Retinal pigment epithelial cell (primary cell): ENCODE measurements around the gene MYBPC3.

ENCODE experiments used
- DNase-seq: peaks from one replicate; pipeline ENCODE4 v3.0.0-alpha.2; 2010; ENCODE audit warnings: low read depth
- H3K4me3 ChIP-seq: 2 replicates; pipeline ENCODE4 v1.5.1; 2011; ENCODE audit warnings: mild to moderate bottlenecking, low read length, control low read depth, moderate library complexity
- CTCF ChIP-seq: conservative IDR thresholded peaks from 2 replicates; pipeline ENCODE4 v1.5.1; 2011; ENCODE audit warnings: low read depth, low read length, control low read depth, inconsistent platforms

The MYBPC3 gene

DNA sequence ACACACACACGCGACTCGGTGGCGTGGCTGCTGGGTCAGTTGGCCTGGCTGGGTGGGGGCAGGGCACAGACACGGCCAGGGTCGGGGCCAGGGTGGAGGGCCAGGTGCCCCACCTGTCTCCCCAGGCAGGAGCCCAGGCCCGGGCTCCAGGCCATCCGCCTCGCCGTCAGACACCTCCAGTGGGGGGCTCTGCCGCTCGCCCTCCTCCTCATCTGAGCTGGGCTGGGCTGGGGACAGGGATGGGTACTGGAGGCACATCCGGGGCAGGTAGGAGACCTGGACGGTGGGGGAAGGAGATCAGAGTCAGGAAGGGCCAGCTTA is 6.2 kb upstream of the MYBPC3 start:
- no peak overlapping the region for H3K4me3 ChIP-seq
- TF ChIP-seq CTCF: no peak
- no peak for DNase-seq

GRCh38 chr11:47357985-47358730 is 5.7 kb upstream of the MYBPC3 start:
- TF ChIP-seq CTCF: no peak
- no peak overlapping the region for H3K4me3 ChIP-seq
- DNase-seq: no peak

- no peak overlapping the region for H3K4me3 ChIP-seq
- DNase-seq: no peak
- TF ChIP-seq CTCF: no peak
These were observed 4.5 kb upstream of the MYBPC3 start for GRCh38 chr11:47356998-47357329.

DNA sequence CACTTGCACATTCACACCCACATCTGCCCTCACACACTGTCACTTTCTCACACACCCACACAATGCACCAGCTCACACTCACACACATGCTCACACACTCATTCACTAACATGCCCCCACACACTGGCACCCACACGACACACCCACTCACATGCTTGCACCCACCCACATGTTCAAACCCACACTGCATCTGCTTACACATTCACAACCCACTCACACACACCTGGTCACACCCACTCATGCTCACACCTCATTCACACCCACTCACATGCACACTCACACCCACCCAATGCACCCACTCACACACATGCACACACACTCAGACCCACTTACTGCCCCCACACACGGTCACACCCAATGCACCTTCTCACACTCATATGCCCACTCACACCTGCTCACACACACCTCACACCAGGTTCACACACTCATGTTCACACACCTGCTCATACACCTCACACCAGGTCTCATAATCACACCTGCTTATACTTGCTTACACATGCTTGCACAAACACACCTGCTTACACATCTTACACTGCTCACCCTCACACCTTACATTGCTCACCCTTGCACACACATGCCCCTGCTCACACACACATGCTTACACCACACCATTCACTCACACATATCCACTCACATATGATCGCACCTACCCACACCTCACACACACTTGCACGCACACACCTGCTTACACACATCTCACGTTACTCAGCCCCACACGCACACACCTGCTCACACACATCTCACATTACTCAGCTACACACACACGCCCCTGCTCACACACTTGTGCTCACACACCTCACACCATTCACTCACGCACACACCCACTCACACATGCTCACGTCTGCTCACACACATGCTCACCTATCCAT is 3.9 kb upstream of the MYBPC3 start:
- H3K4me3 ChIP-seq: no peak overlapping the region
- TF ChIP-seq CTCF: no peak
- DNase-seq: no peak

- TF ChIP-seq CTCF: peak; percentile 99
- H3K4me3 ChIP-seq: peak overlapping the region; percentile 26
- peak; percentile 52 for DNase-seq
These were observed 3.0 kb upstream of the MYBPC3 start for GRCh38 chr11:47355283-47356128.

GRCh38 chr11:47354913-47355282 is 2.4 kb upstream of the MYBPC3 start:
- no peak for DNase-seq
- H3K4me3 ChIP-seq: peak overlapping the region; percentile 26
- TF ChIP-seq CTCF: no peak
